ENCODE results near the gene HCN4.

The HCN4 gene

GRCh38 chr15:73270366-73271097, 98.2 kb downstream of the HCN4 start:
- no peak overlapping the region for H3K4me3 ChIP-seq (ENCODE audit: low read depth, low read length)
- no peak for TF ChIP-seq CTCF (IDR thresholded peaks at IDR 0.05; ENCODE audit: insufficient read depth, low read depth, low read length, missing control alignments)
- DNase-seq (ENCODE audit: low read depth), result no peak

Measured in GM12865 (cell line).